ENCODE measurements around the gene MBOAT1.

The MBOAT1 gene

GRCh38 chr6:20126789-20127653 is 85.2 kb downstream of the MBOAT1 start:
- H3K9me2 ChIP-seq (replicated peaks; ENCODE audit: low read depth, low read length), result no peaks in the 10 kb centered on the region
- no peak overlapping the region for H3K9ac ChIP-seq (ENCODE audit: low read depth, low read length, poor library complexity, severe bottlenecking)
- H3K4me2 ChIP-seq (ENCODE audit: low read depth, low read length, poor library complexity, severe bottlenecking), result peak overlapping the region; percentile 48
- H3K9me3 ChIP-seq (ENCODE audit: insufficient read depth, low read depth, low read length), result no peaks in the 10 kb centered on the region
- no peaks in the 10 kb centered on the region for H3F3A ChIP-seq (ENCODE audit: low read depth)
- no peaks in the 10 kb centered on the region; the same call in 1 of the 2 replicates for H3K36me3 ChIP-seq (ENCODE audit: insufficient read depth, low read length)
- H2AFZ ChIP-seq (ENCODE audit: low read length), result peak overlapping the region; percentile 24; the same call in 1 of the 2 replicates
- TF ChIP-seq, protein P1, sequence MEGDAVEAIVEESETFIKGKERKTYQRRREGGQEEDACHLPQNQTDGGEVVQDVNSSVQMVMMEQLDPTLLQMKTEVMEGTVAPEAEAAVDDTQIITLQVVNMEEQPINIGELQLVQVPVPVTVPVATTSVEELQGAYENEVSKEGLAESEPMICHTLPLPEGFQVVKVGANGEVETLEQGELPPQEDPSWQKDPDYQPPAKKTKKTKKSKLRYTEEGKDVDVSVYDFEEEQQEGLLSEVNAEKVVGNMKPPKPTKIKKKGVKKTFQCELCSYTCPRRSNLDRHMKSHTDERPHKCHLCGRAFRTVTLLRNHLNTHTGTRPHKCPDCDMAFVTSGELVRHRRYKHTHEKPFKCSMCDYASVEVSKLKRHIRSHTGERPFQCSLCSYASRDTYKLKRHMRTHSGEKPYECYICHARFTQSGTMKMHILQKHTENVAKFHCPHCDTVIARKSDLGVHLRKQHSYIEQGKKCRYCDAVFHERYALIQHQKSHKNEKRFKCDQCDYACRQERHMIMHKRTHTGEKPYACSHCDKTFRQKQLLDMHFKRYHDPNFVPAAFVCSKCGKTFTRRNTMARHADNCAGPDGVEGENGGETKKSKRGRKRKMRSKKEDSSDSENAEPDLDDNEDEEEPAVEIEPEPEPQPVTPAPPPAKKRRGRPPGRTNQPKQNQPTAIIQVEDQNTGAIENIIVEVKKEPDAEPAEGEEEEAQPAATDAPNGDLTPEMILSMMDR (conservative IDR thresholded peaks at IDR 0.05; ENCODE audit: low read length), result peak; percentile 96
- TF ChIP-seq EZH2phosphoT487 (IDR thresholded peaks at IDR 0.05; ENCODE audit: borderline replicate concordance), result no peak
- H3K4me1 ChIP-seq (ENCODE audit: insufficient read depth, low read length, poor library complexity, severe bottlenecking), result peaks cover 6% of the 10 kb centered on the region
- no peak overlapping the region for H3K4me3 ChIP-seq (ENCODE audit: low read length, poor library complexity, severe bottlenecking)
- no peaks in the 10 kb centered on the region for H3K27me3 ChIP-seq (ENCODE audit: insufficient read depth, low read length, poor library complexity, severe bottlenecking)
- H3K79me2 ChIP-seq (ENCODE audit: insufficient read depth, low read length), result no peaks in the 10 kb centered on the region
- H4K20me1 ChIP-seq (ENCODE audit: insufficient read depth, low read length, poor library complexity, severe bottlenecking), result no peaks in the 10 kb centered on the region

GRCh38 chr6:20126102-20126752 is 86.0 kb downstream of the MBOAT1 start:
- Histone ChIP-seq H3K36me3 (ENCODE audit: insufficient read depth, low read length) (no peaks in the 10 kb centered on the region; the same call in 1 of the 2 replicates), H3K9me2 (replicated peaks; ENCODE audit: low read depth, low read length) (no peaks in the 10 kb centered on the region), H3K4me1 (ENCODE audit: insufficient read depth, low read length, poor library complexity, severe bottlenecking) (peaks cover 6% of the 10 kb centered on the region), H3K27me3 (ENCODE audit: insufficient read depth, low read length, poor library complexity, severe bottlenecking) (no peaks in the 10 kb centered on the region), H3F3A (ENCODE audit: low read depth) (no peaks in the 10 kb centered on the region), H3K4me2 (ENCODE audit: low read depth, low read length, poor library complexity, severe bottlenecking) (peak overlapping the region; percentile 48), H3K79me2 (ENCODE audit: insufficient read depth, low read length) (no peaks in the 10 kb centered on the region), H4K20me1 (ENCODE audit: insufficient read depth, low read length, poor library complexity, severe bottlenecking) (no peaks in the 10 kb centered on the region), H3K9ac (ENCODE audit: low read depth, low read length, poor library complexity, severe bottlenecking) (no peak overlapping the region), H3K9me3 (ENCODE audit: insufficient read depth, low read depth, low read length) (no peaks in the 10 kb centered on the region), H3K4me3 (ENCODE audit: low read length, poor library complexity, severe bottlenecking) (no peak overlapping the region), H2AFZ (ENCODE audit: low read length) (no peak overlapping the region)
- TF ChIP-seq, protein P1 (conservative IDR thresholded peaks at IDR 0.05; ENCODE audit: low read length), result no peak

DNA sequence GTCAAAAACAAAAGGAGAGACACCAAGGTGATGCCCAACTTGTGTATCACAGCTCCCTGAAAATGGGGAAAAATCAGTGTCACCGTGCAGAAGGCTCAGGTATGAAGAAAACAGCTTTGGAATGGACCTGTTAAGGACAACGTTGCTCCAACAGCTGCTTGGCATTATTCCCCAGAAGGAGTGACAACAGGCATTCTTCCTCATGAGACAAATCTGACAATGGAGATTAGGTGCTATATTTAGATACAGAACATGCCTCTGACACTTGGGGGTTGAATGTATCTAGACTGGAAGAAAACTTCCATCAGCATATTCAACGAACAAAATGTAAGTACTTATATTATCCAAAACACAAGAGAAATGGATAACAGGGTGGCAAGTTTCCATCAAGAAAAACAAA is 87.7 kb downstream of the MBOAT1 start:
- no peak for TF ChIP-seq EZH2phosphoT487 (IDR thresholded peaks at IDR 0.05; ENCODE audit: borderline replicate concordance)
- H2AFZ ChIP-seq (ENCODE audit: low read length), result no peak overlapping the region
- H3K4me2 ChIP-seq (ENCODE audit: low read depth, low read length, poor library complexity, severe bottlenecking), result no peak overlapping the region
- H3K9ac ChIP-seq (ENCODE audit: low read depth, low read length, poor library complexity, severe bottlenecking), result no peak overlapping the region
- no peaks in the 10 kb centered on the region for H3F3A ChIP-seq (ENCODE audit: low read depth)
- H3K9me2 ChIP-seq (replicated peaks; ENCODE audit: low read depth, low read length), result no peaks in the 10 kb centered on the region
- no peak overlapping the region for H3K4me3 ChIP-seq (ENCODE audit: low read length, poor library complexity, severe bottlenecking)
- H4K20me1 ChIP-seq (ENCODE audit: insufficient read depth, low read length, poor library complexity, severe bottlenecking), result no peaks in the 10 kb centered on the region
- H3K9me3 ChIP-seq (ENCODE audit: insufficient read depth, low read depth, low read length), result no peaks in the 10 kb centered on the region
- no peaks in the 10 kb centered on the region; the same call in 1 of the 2 replicates for H3K36me3 ChIP-seq (ENCODE audit: insufficient read depth, low read length)
- H3K27me3 ChIP-seq (ENCODE audit: insufficient read depth, low read length, poor library complexity, severe bottlenecking), result no peaks in the 10 kb centered on the region
- peaks cover 6% of the 10 kb centered on the region for H3K4me1 ChIP-seq (ENCODE audit: insufficient read depth, low read length, poor library complexity, severe bottlenecking)
- no peaks in the 10 kb centered on the region for H3K79me2 ChIP-seq (ENCODE audit: insufficient read depth, low read length)

All from Loucy (cell line).